ENCODE results near the gene HNRNPM. TPM values are rescaled to one million over a fixed set of nuclear protein-coding genes. Genes with fewer than 3 reads are reported as not detected.

HNRNPM gene
- total RNA-seq, 2 experiments from 2014 or later, result 269 to 272 TPM

DNA sequence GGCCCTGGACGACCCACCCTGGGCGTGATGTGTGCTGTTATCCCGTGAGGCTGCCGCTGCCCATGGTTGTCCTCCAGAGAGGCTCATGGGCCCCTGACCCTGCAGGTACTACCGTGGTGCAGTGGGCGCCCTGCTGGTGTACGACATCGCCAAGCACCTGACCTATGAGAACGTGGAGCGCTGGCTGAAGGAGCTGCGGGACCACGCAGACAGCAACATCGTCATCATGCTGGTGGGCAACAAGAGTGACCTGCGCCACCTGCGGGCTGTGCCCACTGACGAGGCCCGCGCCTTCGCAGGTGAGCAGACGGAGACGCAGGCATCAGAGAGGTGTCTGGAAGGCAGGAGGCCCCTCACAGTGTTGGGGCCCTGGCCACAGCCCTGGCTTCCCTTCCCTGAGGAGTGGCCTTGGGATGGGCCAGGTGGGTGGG lies 42.8 kb upstream of the HNRNPM start:
- Mint-ChIP-seq H3K27me3 (no peaks in the 10 kb centered on the region), H3K36me3 (ENCODE audit: low read depth) (peaks cover 47% of the 10 kb centered on the region), H3K4me3 (no peak overlapping the region), H3K4me1 (ENCODE audit: low read depth) (peaks cover 5% of the 10 kb centered on the region), H3K27ac (no peak overlapping the region), H3K9me3 (no peaks in the 10 kb centered on the region)
- TF ChIP-seq, protein P1, sequence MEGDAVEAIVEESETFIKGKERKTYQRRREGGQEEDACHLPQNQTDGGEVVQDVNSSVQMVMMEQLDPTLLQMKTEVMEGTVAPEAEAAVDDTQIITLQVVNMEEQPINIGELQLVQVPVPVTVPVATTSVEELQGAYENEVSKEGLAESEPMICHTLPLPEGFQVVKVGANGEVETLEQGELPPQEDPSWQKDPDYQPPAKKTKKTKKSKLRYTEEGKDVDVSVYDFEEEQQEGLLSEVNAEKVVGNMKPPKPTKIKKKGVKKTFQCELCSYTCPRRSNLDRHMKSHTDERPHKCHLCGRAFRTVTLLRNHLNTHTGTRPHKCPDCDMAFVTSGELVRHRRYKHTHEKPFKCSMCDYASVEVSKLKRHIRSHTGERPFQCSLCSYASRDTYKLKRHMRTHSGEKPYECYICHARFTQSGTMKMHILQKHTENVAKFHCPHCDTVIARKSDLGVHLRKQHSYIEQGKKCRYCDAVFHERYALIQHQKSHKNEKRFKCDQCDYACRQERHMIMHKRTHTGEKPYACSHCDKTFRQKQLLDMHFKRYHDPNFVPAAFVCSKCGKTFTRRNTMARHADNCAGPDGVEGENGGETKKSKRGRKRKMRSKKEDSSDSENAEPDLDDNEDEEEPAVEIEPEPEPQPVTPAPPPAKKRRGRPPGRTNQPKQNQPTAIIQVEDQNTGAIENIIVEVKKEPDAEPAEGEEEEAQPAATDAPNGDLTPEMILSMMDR (IDR thresholded peaks at IDR 0.05), result no peak
- H3K27ac ChIP-seq (ENCODE audit: low read depth in 1 of 2, low read length in 2 of 2), result no peak overlapping the region
- H3K4me3 ChIP-seq (ENCODE audit: low read length), result no peak overlapping the region
- H3K27me3 ChIP-seq (ENCODE audit: control insufficient read depth in 1 of 2, insufficient read depth in 2 of 2, low read length in 2 of 2), result no peaks in the 10 kb centered on the region
- no peak for ATAC-seq (ENCODE audit: poor library complexity)
- H3K9me3 ChIP-seq (ENCODE audit: control insufficient read depth in 1 of 2, insufficient read depth in 1 of 2, low read length in 2 of 2), result no peaks in the 10 kb centered on the region
- DNase-seq, result no peak
- intact Hi-C loops (cut with DNase I, micrococcal nuclease), result no loop called here
- peaks cover 10% of the 10 kb centered on the region for H3K4me1 ChIP-seq (ENCODE audit: insufficient read depth, low read length)
- ChIA-PET POLR2A (no interaction called here), CTCF (no interaction called here)
- peaks cover 50% of the 10 kb centered on the region for H3K36me3 ChIP-seq (ENCODE audit: insufficient read depth, low read length)

DNA sequence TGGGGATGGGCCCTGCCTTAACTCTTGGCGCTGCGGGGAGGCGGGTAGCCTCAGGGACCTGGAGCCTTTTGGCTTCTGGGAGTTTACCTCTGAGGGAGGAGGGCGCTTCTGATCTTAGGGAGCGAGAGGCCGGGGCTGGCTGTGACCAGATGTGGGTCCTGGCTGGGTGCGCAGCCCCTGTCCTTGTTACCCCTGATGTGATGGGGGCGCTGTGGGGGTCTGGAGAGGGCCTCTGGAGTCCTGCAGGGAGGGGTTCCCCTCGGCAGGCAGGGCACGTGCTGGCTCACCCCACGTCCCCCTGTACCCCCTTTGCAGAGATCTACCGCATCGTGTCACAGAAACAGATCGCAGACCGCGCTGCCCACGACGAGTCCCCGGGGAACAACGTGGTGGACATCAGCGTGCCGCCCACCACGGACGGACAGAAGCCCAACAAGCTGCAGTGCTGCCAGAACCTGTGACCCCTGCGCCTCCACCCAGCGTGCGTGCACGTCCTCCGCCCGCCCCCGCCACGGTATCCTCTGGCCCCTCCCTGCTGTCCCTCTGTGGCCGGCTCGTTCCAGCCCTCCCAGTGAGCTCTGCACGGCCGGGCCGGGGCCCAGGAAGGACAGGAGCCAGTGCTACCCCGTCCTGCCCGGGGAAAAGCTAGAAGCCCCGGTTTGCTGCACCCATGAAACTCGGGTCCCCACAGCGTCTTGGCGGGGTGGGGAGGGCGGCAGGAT lies 41.5 kb upstream of the HNRNPM start:
- TF ChIP-seq, protein P1 (IDR thresholded peaks at IDR 0.05), result no peak
- H3K27ac Mint-ChIP-seq, result no peak overlapping the region
- H3K9me3 ChIP-seq (ENCODE audit: control insufficient read depth in 1 of 2, insufficient read depth in 1 of 2, low read length in 2 of 2), result no peaks in the 10 kb centered on the region
- H3K9me3 Mint-ChIP-seq, result no peaks in the 10 kb centered on the region
- POLR2A ChIA-PET, result no interaction called here
- CTCF ChIA-PET, result no interaction called here
- no peak overlapping the region for H3K27ac ChIP-seq (ENCODE audit: low read depth in 1 of 2, low read length in 2 of 2)
- peaks cover 49% of the 10 kb centered on the region for H3K36me3 ChIP-seq (ENCODE audit: insufficient read depth, low read length)
- DNase-seq, result no peak
- no peaks in the 10 kb centered on the region for H3K27me3 ChIP-seq (ENCODE audit: control insufficient read depth in 1 of 2, insufficient read depth in 2 of 2, low read length in 2 of 2)
- H3K4me1 ChIP-seq (ENCODE audit: insufficient read depth, low read length), result no peaks in the 10 kb centered on the region
- no peak overlapping the region for H3K4me3 ChIP-seq (ENCODE audit: low read length)
- H3K4me1 Mint-ChIP-seq (ENCODE audit: low read depth), result no peaks in the 10 kb centered on the region
- peaks cover 43% of the 10 kb centered on the region for H3K36me3 Mint-ChIP-seq (ENCODE audit: low read depth)
- no peak for ATAC-seq (ENCODE audit: poor library complexity)
- no peak overlapping the region for H3K4me3 Mint-ChIP-seq
- H3K27me3 Mint-ChIP-seq, result no peaks in the 10 kb centered on the region
- intact Hi-C loops (cut with DNase I, micrococcal nuclease), result no loop called here

DNA sequence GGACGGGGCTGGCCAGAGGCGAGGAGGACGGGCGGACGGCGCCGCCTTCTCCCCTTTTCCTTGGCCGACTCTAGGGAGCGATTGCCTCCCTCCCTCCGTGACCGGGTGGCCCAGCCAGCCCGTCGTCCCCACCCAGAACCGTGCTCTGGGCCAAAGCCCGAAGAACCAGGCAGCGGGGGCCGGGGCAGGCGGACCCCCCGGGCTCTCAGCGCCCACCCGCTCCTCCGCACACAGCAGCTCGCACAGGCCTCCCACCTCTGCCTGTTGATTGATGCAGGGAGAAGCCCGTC lies 41.0 kb upstream of the HNRNPM start:
- peaks cover 46% of the 10 kb centered on the region for H3K36me3 ChIP-seq (ENCODE audit: insufficient read depth, low read length)
- ChIA-PET CTCF (no interaction called here), POLR2A (no interaction called here)
- TF ChIP-seq, protein P1 (IDR thresholded peaks at IDR 0.05), result no peak
- no peak overlapping the region for H3K27ac ChIP-seq (ENCODE audit: low read depth in 1 of 2, low read length in 2 of 2)
- H3K4me3 Mint-ChIP-seq, result no peak overlapping the region
- H3K4me1 Mint-ChIP-seq (ENCODE audit: low read depth), result no peaks in the 10 kb centered on the region
- H3K4me1 ChIP-seq (ENCODE audit: insufficient read depth, low read length), result no peaks in the 10 kb centered on the region
- intact Hi-C loops (cut with DNase I, micrococcal nuclease), result no loop called here
- no peak for DNase-seq
- peaks cover 43% of the 10 kb centered on the region for H3K36me3 Mint-ChIP-seq (ENCODE audit: low read depth)
- H3K9me3 Mint-ChIP-seq, result no peaks in the 10 kb centered on the region
- H3K27me3 Mint-ChIP-seq, result no peaks in the 10 kb centered on the region
- no peak overlapping the region for H3K27ac Mint-ChIP-seq
- H3K4me3 ChIP-seq (ENCODE audit: low read length), result no peak overlapping the region
- no peaks in the 10 kb centered on the region for H3K27me3 ChIP-seq (ENCODE audit: control insufficient read depth in 1 of 2, insufficient read depth in 2 of 2, low read length in 2 of 2)
- ATAC-seq (ENCODE audit: poor library complexity), result no peak
- no peaks in the 10 kb centered on the region for H3K9me3 ChIP-seq (ENCODE audit: control insufficient read depth in 1 of 2, insufficient read depth in 1 of 2, low read length in 2 of 2)

Measured in CD4-positive, alpha-beta T cell (primary cell).